ENCODE measurements around the gene SLC16A6. TPM values are rescaled to one million over a fixed set of nuclear protein-coding genes. Genes with fewer than 3 reads are reported as not detected.

The SLC16A6 gene
- total RNA-seq, 1 experiment from 2014 or later: 1.4 TPM

DNA sequence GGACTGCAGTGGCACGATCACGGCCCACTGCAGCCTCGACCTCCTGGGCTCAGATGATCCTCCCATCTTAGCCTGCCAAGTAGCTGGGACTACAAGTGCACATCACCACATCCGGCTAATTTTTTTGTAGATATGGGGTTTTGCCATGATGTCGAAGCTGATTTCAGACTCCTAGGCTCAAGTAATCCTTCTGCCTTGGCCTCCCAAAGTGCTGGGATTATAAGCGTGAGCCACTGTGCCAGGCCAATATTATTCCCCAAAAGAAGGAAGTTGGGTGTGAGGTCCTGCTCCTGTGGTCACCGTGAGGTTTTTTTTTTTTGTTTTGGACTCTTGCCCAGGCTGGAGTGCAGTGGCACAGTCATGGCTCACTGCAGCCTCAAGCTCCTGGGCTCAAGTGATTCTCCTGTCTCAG, 41.6 kb downstream of the SLC16A6 start:
- TF ChIP-seq EZH2phosphoT487 (IDR thresholded peaks at IDR 0.05; ENCODE audit: borderline replicate concordance, low read length) (no peak), EZH2 (IDR thresholded peaks at IDR 0.05; ENCODE audit: low read length, unreplicated experiment) (no peak)
- TF ChIP-seq, protein P1, sequence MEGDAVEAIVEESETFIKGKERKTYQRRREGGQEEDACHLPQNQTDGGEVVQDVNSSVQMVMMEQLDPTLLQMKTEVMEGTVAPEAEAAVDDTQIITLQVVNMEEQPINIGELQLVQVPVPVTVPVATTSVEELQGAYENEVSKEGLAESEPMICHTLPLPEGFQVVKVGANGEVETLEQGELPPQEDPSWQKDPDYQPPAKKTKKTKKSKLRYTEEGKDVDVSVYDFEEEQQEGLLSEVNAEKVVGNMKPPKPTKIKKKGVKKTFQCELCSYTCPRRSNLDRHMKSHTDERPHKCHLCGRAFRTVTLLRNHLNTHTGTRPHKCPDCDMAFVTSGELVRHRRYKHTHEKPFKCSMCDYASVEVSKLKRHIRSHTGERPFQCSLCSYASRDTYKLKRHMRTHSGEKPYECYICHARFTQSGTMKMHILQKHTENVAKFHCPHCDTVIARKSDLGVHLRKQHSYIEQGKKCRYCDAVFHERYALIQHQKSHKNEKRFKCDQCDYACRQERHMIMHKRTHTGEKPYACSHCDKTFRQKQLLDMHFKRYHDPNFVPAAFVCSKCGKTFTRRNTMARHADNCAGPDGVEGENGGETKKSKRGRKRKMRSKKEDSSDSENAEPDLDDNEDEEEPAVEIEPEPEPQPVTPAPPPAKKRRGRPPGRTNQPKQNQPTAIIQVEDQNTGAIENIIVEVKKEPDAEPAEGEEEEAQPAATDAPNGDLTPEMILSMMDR (conservative IDR thresholded peaks at IDR 0.05; ENCODE audit: low read depth, low read length): no peak
- H3K4me1 ChIP-seq (ENCODE audit: insufficient read depth, low read length): peaks cover 11% of the 10 kb centered on the region
- DNase-seq: no peak
- no peak overlapping the region for H3K9ac ChIP-seq (ENCODE audit: low read length)
- no peaks in the 10 kb centered on the region for H3K27me3 ChIP-seq (ENCODE audit: low read length)
- no peak overlapping the region for H3K4me3 ChIP-seq (ENCODE audit: low read length)
- H3K79me2 ChIP-seq (ENCODE audit: low read length): peaks cover 18% of the 10 kb centered on the region
- CTCF ChIA-PET: no interaction called here
- peaks cover 3% of the 10 kb centered on the region; the same call in 1 of the 2 replicates for H3K36me3 ChIP-seq (ENCODE audit: low read depth, low read length)
- H3F3A ChIP-seq (ENCODE audit: low read length, unreplicated experiment): no peaks in the 10 kb centered on the region
- H3K9me2 ChIP-seq (replicated peaks; ENCODE audit: low read length): no peaks in the 10 kb centered on the region
- intact Hi-C loops (cut with micrococcal nuclease): loop anchor here (5.0 kb wide), 2 partner anchors 47 to 208 kb away; partner anchors contain the start of gene WIPI1
- H4K20me1 ChIP-seq (ENCODE audit: low read length): no peaks in the 10 kb centered on the region
- no peak overlapping the region for H2AFZ ChIP-seq (ENCODE audit: low read length)
- BruUV-seq (replicated peaks): no TSS peak
- H3K27ac ChIP-seq (ENCODE audit: low read length): no peak overlapping the region
- H3K9me3 ChIP-seq (ENCODE audit: low read length): no peaks in the 10 kb centered on the region
- no peak for ATAC-seq
- POLR2A ChIA-PET (ENCODE audit: unreplicated experiment): no interaction called here
- no peak overlapping the region for H3K4me2 ChIP-seq (ENCODE audit: low read length)

DNA sequence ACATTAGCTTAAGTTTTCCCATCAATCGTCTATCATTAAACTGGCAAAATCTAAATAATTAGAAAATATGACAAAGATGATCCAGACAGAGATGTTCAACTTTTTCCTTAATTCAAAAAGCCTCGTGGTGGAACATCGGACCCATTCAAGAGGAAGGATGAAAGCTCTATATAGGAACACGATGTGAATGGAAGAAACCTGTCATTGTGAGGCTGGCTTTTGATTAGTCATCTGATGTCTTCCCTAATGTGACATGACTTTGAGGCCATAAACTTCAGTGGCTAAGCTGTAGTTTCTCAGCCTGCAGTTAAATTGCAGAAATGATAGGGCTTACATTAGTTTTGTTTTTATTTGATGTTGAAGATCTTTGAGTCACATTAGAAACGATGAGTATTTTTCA, 42.0 kb downstream of the SLC16A6 start:
- no peak for ATAC-seq

More for the DNA sequence above, 42.0 kb downstream of the SLC16A6 start:
- peak overlapping the region; percentile 93 for H3K4me2 ChIP-seq (ENCODE audit: low read length)
- no peaks in the 10 kb centered on the region for H3K9me3 ChIP-seq (ENCODE audit: low read length)
- H4K20me1 ChIP-seq (ENCODE audit: low read length): no peaks in the 10 kb centered on the region
- H3K4me1 ChIP-seq (ENCODE audit: insufficient read depth, low read length): peaks cover 11% of the 10 kb centered on the region
- H3K27me3 ChIP-seq (ENCODE audit: low read length): no peaks in the 10 kb centered on the region
- no peak overlapping the region; the same call in 1 of the 2 replicates for H3K9ac ChIP-seq (ENCODE audit: low read length)
- no peaks in the 10 kb centered on the region for H3K9me2 ChIP-seq (replicated peaks; ENCODE audit: low read length)
- TF ChIP-seq, protein P1 (conservative IDR thresholded peaks at IDR 0.05; ENCODE audit: low read depth, low read length): no peak
- no peak for TF ChIP-seq EZH2phosphoT487 (IDR thresholded peaks at IDR 0.05; ENCODE audit: borderline replicate concordance, low read length)
- no peak overlapping the region for H3K27ac ChIP-seq (ENCODE audit: low read length)
- ChIA-PET POLR2A (ENCODE audit: unreplicated experiment) (interaction anchor here (1.9 kb wide), 1 partner anchor 209 kb away, joined by 17 read pairs; the partner anchor contains the start of gene WIPI1), CTCF (no interaction called here)
- peaks cover 3% of the 10 kb centered on the region; the same call in 1 of the 2 replicates for H3K36me3 ChIP-seq (ENCODE audit: low read depth, low read length)
- no peaks in the 10 kb centered on the region for H3F3A ChIP-seq (ENCODE audit: low read length, unreplicated experiment)
- DNase-seq: no peak
- intact Hi-C loops (cut with micrococcal nuclease): loop anchor here (5.0 kb wide), 2 partner anchors 47 to 208 kb away; partner anchors contain the start of gene WIPI1
- peaks cover 18% of the 10 kb centered on the region for H3K79me2 ChIP-seq (ENCODE audit: low read length)
- no TSS peak for BruUV-seq (replicated peaks)
- H2AFZ ChIP-seq (ENCODE audit: low read length): no peak overlapping the region
- peak overlapping the region; percentile 89 for H3K4me3 ChIP-seq (ENCODE audit: low read length)

Data from PC-3 (cell line).